HepG2 (cell line): ENCODE results near the gene SH3D21. TPM values are rescaled to one million over a fixed set of nuclear protein-coding genes. Genes with fewer than 3 reads are reported as not detected.

Experiments
- ATAC-seq: fragments of 200-7000 bp; cut with Tn5 transposase; 3 replicates; pipeline ENCODE4 v1.9.1; 2020; ENCODE audit warnings: mild to moderate bottlenecking, moderate library complexity
- BruUV-seq: library from RNA; stranded (reverse); fragments of 400-500 nt; replicated peaks from 2 replicates; lab custom pipeline; 2021; lab: Mats Ljungman, UMichigan
- CTCF ChIA-PET: fragments of 300-600 bp; formaldehyde crosslinking; extraction: SDS; loops from one replicate; lab custom pipeline; 2021; ENCODE audit warnings: low total read pairs, inconsistent platforms, low intra/inter-chr PET ratio; lab: Yijun Ruan, JAX
- POLR2A ChIA-PET: fragments of 350-600 bp; sonication (Branson Sonifier 250); formaldehyde crosslinking; loops from one replicate; lab custom pipeline; 2020; ENCODE audit warnings: antibody characterized with exemption, inconsistent platforms; lab: Yijun Ruan, JAX
- DNase-seq: peaks from one replicate; pipeline ENCODE4 v3.0.0-alpha.2; 2015; ENCODE audit warnings: low spot score
- FAIRE-seq: peaks from 3 replicates; lab custom pipeline; 2011; peaks lifted over from hg19 to GRCh38; lab: Jason Lieb, UNC
- H2AFZ ChIP-seq: one replicate; pipeline ENCODE4 v1.6.1; 2011; ENCODE audit warnings: low read length, inconsistent platforms
- H3K27ac ChIP-seq: fragments of 300-600 bp; 3 replicates; pipeline ENCODE4 v1.8.0; 2011; ENCODE audit warnings: mixed run types, mild to moderate bottlenecking, mixed read lengths, low read length, inconsistent platforms; ENCODE audit not compliant: insufficient read depth; ENCODE audit errors: extremely low read length
- H3K27me3 ChIP-seq, 2 experiments: fragments of 200-600 bp in 1 of 2; 2 replicates in 1 of 2; 3 replicates in 1 of 2; pipeline versions ENCODE4 v1.6.0 to v1.8.0; 2011; ENCODE audit warnings: low read length in 2 of 2, mild to moderate bottlenecking in 2 of 2, moderate library complexity in 2 of 2, inconsistent platforms in 1 of 2; ENCODE audit not compliant: insufficient read depth in 2 of 2, control insufficient read depth in 1 of 2
- H3K36me3 ChIP-seq, 2 experiments: fragments of 200-600 bp in 1 of 2; replicated peaks in 1 of 2; 2 replicates in 1 of 2; 3 replicates in 1 of 2; pipeline versions ENCODE4 v1.5.1 to v1.8.0; 2011; ENCODE audit warnings: low read length in 2 of 2, inconsistent platforms in 1 of 2; ENCODE audit not compliant: insufficient read depth in 2 of 2, control insufficient read depth in 1 of 2
- H3K4me1 ChIP-seq: 2 replicates; pipeline ENCODE4 v1.5.1; 2012; ENCODE audit warnings: low read length, inconsistent platforms; ENCODE audit not compliant: insufficient read depth
- H3K4me2 ChIP-seq: 2 replicates; pipeline ENCODE4 v1.6.0; 2011; ENCODE audit warnings: low read depth, low read length, inconsistent platforms
- H3K4me3 ChIP-seq, 3 experiments: fragments of 200-600 bp in 1 of 3; sonication (generic), shearing (Covaris generic) in 1 of 3; replicated peaks in 1 of 3; 2 replicates each; pipeline ENCODE4 v1.5.1; 2011 to 2016; ENCODE audit warnings: low read length in 3 of 3, inconsistent platforms in 2 of 3, low read depth in 2 of 3, mild to moderate bottlenecking in 2 of 3, control low read depth in 1 of 3, mixed read lengths in 1 of 3; ENCODE audit not compliant: insufficient read depth in 1 of 3
- H3K79me2 ChIP-seq: one replicate; pipeline ENCODE4 v1.6.1; 2011; ENCODE audit warnings: low read length, inconsistent platforms; ENCODE audit not compliant: insufficient read depth
- H3K9ac ChIP-seq: 2 replicates; pipeline ENCODE4 v1.6.0; 2011; ENCODE audit warnings: mild to moderate bottlenecking, low read depth, low read length, inconsistent platforms; ENCODE audit not compliant: insufficient read depth
- H3K9me3 ChIP-seq: 2 replicates; pipeline ENCODE4 v1.5.1; 2012; ENCODE audit warnings: mild to moderate bottlenecking, low read length
- H4K20me1 ChIP-seq: 2 replicates; pipeline ENCODE4 v1.6.0; 2011; ENCODE audit warnings: inconsistent platforms, mild to moderate bottlenecking, low read length, moderate library complexity; ENCODE audit not compliant: insufficient read depth
- KAT8 ChIP-seq: IDR thresholded peaks from 2 replicates; pipeline ENCODE4 v1.6.1; 2016; ENCODE audit warnings: missing genetic modification reagents, missing compliant biosample characterization
- KLF15 ChIP-seq: sonication (generic); formaldehyde crosslinking; IDR thresholded peaks from 2 replicates; pipeline ENCODE4 v1.8.1; 2023; ENCODE audit warnings: borderline replicate concordance, mild to moderate bottlenecking, inconsistent platforms, missing genetic modification reagents, mixed read lengths
- RFX3 ChIP-seq: IDR thresholded peaks from 2 replicates; pipeline ENCODE4 v1.6.1; 2016; ENCODE audit warnings: missing biosample characterization, missing genetic modification reagents
- U2AF2 ChIP-seq: fragments of 200-400 bp; formaldehyde crosslinking; IDR thresholded peaks from 2 replicates; pipeline ENCODE4 v1.6.1; 2017; ENCODE audit warnings: low read depth, mild to moderate bottlenecking, low read length
- WGBS: methylation state at CpG from one replicate; pipeline ENCODE4 v1.1.6; 2017; ENCODE audit warnings: low lambda C conversion rate; 5-methylcytosine and 5-hydroxymethylcytosine counted together
- in situ Hi-C: cut with HindIII; loops from 2 replicates; pipeline ENCODE4 v1.10.0; 2017; ENCODE audit warnings: low pct_unique_long_range_greater_than_20kb; ENCODE audit not compliant: extremely low pct_ligation_motif_present
- intact Hi-C: fragments of 100-400 bp; cut with micrococcal nuclease; formaldehyde crosslinking; loops from one replicate; pipeline ENCODE4 v1.10.0; 2022; ENCODE audit not compliant: unreplicated experiment
- polyA plus RNA-seq, 8 experiments: library from polyadenylated mRNA; depleted of rRNA in 3 of 8; stranded (reverse) in 7 of 8; unstranded in 1 of 8; fragments of >200 nt; fragmentation: Illumina TruSeq in 4 of 8; extraction: Trizol in 4 of 8; gene quantifications; 2 replicates each; pipeline versions ENCODE4 v1.2.1 to v1.2.3, GENCODE V29; 2011 to 2016; ENCODE audit warnings: low read depth in 4 of 8, missing spikeins in 1 of 8, mixed read lengths in 1 of 8; ENCODE audit not compliant: insufficient read depth in 1 of 8
- total RNA-seq, 5 experiments: library from RNA; depleted of rRNA; stranded (reverse); fragments of >200 nt; fragmentation: Illumina TruSeq; extraction: Trizol; gene quantifications; 2 replicates each; pipeline ENCODE4 v1.2.3, GENCODE V29; 2016; ENCODE audit warnings: low read depth in 1 of 5

SH3D21 gene
- total and polyA plus RNA-seq, 2 of the 13 experiments (the other 11 are each of a cell fraction or from before 2014, with no cell fraction given): 5.1 to 8.6 TPM

DNA sequence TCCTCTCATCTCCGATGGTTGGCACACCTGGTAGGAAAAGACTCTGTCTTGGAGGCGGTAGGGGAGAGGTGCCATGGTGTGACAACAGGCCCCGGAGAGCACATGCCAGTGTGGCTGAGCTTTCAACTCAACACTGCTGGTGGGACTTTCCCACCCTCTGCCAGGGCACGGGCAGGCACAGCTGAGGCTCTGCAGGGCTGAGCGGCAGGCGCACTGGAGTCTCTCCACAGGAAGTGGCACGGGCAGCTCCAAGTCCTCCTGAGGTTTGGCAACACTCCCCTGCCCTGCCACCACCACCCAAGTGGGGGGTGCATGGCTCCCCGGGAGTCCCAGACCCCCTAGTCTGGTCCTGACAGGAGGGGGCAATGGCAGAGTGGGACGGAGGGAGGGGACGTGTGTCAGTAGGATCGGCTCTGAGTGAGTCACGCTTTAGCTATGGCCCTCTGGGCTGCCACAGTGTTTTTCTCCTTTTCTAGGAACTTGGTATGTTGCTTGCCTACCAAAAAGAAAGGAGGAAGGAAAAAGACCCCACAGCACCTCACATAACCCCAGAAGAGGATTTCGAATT is 44.6 kb downstream of the SH3D21 start:
- no peak overlapping the region for H2AFZ ChIP-seq
- no peak for DNase-seq
- no peak overlapping the region for H3K9ac ChIP-seq
- peaks cover 50% of the 10 kb centered on the region for H3K4me1 ChIP-seq
- no TSS peak for BruUV-seq
- no peaks in the 10 kb centered on the region for H3K79me2 ChIP-seq
- CTCF ChIA-PET: no interaction called here
- H3K9me3 ChIP-seq: no peaks in the 10 kb centered on the region
- peaks cover 36 to 67% of the 10 kb centered on the region in 2 experiments for H3K36me3 ChIP-seq
- no peak overlapping the region for H3K4me3 ChIP-seq
- ATAC-seq: no peak
- no peaks in the 10 kb centered on the region for H4K20me1 ChIP-seq
- H3K27me3 ChIP-seq: no peaks in the 10 kb centered on the region
- POLR2A ChIA-PET: no interaction called here
- no peak for TF ChIP-seq KAT8 (CRISPR knock-in tag)
- no peak for TF ChIP-seq KLF15 (CRISPR knock-in tag)
- WGBS: 83% methylated on average over 7 of the region's 13 CpGs
- no peak for FAIRE-seq
- no peak overlapping the region for H3K4me2 ChIP-seq
- intact Hi-C loops (no loop called here), in situ Hi-C loops (no loop called here)
- H3K27ac ChIP-seq: peak overlapping the region; percentile 11

DNA sequence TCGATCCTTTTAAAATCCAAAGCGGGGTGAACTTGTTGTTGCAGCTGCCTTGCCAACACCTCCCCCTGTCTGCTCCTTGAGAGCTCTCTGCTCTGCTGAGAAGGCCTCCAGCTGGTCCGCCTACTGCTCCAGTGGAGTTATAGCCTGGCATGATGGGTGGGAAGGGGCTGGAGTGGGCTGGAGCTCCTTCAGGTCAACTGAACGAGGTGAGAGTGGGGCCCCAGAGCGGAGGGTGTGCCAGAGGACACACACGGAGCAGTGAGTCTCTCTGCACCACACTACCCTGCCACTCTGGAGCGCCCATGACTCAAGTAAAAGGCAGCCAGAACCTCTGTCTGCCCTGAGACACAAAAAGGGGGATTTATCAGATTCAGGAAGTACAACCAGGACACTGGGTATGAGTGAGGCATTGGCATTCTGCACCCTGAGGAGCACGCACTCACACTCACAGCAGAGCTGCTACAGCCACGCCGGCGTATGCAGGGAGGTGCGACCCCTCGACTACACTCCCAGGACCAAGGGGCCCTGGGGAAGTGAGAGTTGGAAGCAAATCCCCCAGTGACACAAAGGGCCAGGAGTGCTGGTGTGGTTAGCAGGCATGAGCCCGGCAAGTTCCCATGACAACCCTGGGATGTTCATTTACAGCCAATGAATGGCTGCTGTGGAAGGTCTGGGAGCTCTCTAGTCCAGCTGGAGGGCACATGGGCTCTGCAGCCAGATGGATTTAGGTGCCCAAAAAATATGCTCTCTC is 45.2 kb downstream of the SH3D21 start:
- Histone ChIP-seq H3K27ac (peak overlapping the region; percentile 11), H3K9ac (no peak overlapping the region), H3K9me3 (no peaks in the 10 kb centered on the region), H3K4me3 (no peak overlapping the region), H3K4me2 (no peak overlapping the region), H2AFZ (no peak overlapping the region), H3K4me1 (peaks cover 50% of the 10 kb centered on the region), H4K20me1 (no peaks in the 10 kb centered on the region), H3K36me3 (peaks cover 35 to 64% of the 10 kb centered on the region in 2 experiments), H3K27me3 (no peaks in the 10 kb centered on the region), H3K79me2 (no peaks in the 10 kb centered on the region)
- POLR2A ChIA-PET: no interaction called here
- in situ Hi-C loops (no loop called here), intact Hi-C loops (no loop called here)
- FAIRE-seq: no peak
- WGBS: 92% methylated on average over 12 of the region's 14 CpGs
- no TSS peak for BruUV-seq
- no peak for DNase-seq
- ATAC-seq: no peak
- CTCF ChIA-PET: no interaction called here
- TF ChIP-seq U2AF2: no peak
- TF ChIP-seq RFX3: 0 out of 2 replicates have a peak, but pooled peaks have one; percentile 19
